Measurements from ENCODE around the gene CTNND2. TPM values are rescaled to one million over a fixed set of nuclear protein-coding genes. Genes with fewer than 3 reads are reported as not detected.

Gene CTNND2
- total and polyA plus RNA-seq, 5 experiments from 2014 or later = not detected

DNA sequence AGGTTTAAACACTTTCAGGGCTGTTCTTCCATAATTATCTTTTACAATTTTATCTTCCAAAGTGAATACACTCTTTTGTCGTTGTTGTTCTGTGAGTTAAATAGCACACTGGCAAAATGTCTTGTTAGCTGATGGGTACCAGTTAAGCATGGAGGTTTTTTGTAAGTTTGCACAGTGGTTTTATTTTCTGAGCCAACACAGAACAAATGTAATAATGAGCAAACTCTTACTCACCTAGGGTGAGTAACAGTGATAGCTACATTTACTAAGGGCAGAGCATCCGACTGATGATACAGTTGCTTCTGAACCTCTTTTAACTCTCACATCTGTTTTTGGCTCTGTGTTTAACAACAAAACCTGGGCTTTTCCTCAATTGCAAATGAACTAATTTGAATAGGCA, 103.2 kb downstream of the CTNND2 start:
- Mint-ChIP-seq H3K36me3 (no peaks in the 10 kb centered on the region), H3K4me1 (no peaks in the 10 kb centered on the region), H3K4me3 (no peak overlapping the region), H3K9me3 (peaks cover 0 to 6% (median 0%) of the 10 kb centered on the region in 9 donors), H3K27me3 (no peaks in the 10 kb centered on the region), H3K27ac (no peak overlapping the region)
- ATAC-seq (no peak), DNase-seq (no peak)
- POLR2A ChIA-PET = no interaction called here

- H3K4me3 Mint-ChIP-seq = no peak overlapping the region
Observed at GRCh38 chr5:11797132-11797531, 107.1 kb downstream of the CTNND2 start.

DNA sequence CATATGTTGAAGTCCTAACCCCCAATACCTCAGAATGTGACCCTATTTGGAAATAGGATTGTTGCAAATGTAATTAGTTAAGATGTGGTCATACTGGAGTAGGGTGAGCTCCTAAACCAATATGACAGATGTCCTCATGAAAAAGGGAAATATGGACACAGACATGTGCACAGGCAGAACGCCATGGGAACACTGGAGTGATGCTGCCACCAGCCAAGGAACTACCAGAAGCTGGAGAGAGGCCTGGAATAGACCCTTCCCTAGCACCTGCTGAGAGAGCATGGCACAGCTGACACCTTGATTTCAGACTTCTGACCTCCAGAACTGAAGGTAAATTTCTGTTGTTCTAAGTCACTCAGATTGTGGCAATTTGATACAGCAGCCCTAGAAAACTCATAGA, 110.8 kb downstream of the CTNND2 start:
- ATAC-seq (no peak), DNase-seq (no peak)
- POLR2A ChIA-PET = no interaction called here
- no peaks in the 10 kb centered on the region for H3K36me3 Mint-ChIP-seq
- no peak overlapping the region for H3K4me3 Mint-ChIP-seq
- no peak overlapping the region for H3K27ac Mint-ChIP-seq
- no peaks in the 10 kb centered on the region for H3K27me3 Mint-ChIP-seq
- no peaks in the 10 kb centered on the region for H3K4me1 Mint-ChIP-seq
- peaks cover 0 to 11% (median 4%) of the 10 kb centered on the region in 9 donors for H3K9me3 Mint-ChIP-seq

More at GRCh38 chr5:11797132-11797531, 107.1 kb downstream of the CTNND2 start:
- Mint-ChIP-seq H3K36me3 (no peaks in the 10 kb centered on the region), H3K9me3 (peaks cover 0 to 10% (median 0%) of the 10 kb centered on the region in 9 donors), H3K27me3 (no peaks in the 10 kb centered on the region), H3K4me1 (no peaks in the 10 kb centered on the region), H3K27ac (no peak overlapping the region)
- ATAC-seq = no peak
- POLR2A ChIA-PET = no interaction called here
- no peak for DNase-seq

GRCh38 chr5:11792621-11793020, 111.6 kb downstream of the CTNND2 start:
- Mint-ChIP-seq H3K36me3 (no peaks in the 10 kb centered on the region), H3K27me3 (no peaks in the 10 kb centered on the region), H3K4me3 (no peak overlapping the region), H3K9me3 (peaks cover 0 to 11% (median 4%) of the 10 kb centered on the region in 9 donors), H3K4me1 (no peaks in the 10 kb centered on the region), H3K27ac (no peak overlapping the region)
- POLR2A ChIA-PET = no interaction called here
- DNase-seq (no peak), ATAC-seq (no peak)

DNA sequence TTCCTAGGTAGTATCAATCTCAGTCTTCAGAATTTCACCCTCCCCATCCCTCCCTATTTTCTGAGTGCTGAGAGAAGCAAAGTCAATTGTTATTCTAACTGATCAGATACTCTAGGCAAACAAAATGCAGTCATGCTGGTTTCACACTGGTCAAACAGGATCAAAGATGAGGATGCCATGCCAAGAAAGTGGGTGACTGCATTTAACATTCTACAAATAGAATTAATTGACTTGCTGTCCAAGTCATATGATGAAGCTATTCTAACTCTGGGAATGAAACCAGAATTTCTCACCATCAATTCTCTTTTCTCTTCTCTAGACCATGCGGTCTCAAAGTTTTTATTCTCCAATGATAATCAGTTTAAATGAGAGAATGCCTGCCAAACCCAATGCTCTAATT, 112.5 kb downstream of the CTNND2 start:
- Mint-ChIP-seq H3K4me3 (no peak overlapping the region), H3K9me3 (peaks cover 0 to 12% (median 4%) of the 10 kb centered on the region in 9 donors), H3K27me3 (no peaks in the 10 kb centered on the region), H3K27ac (no peak overlapping the region), H3K36me3 (no peaks in the 10 kb centered on the region), H3K4me1 (no peaks in the 10 kb centered on the region)
- DNase-seq (no peak), ATAC-seq (no peak)
- POLR2A ChIA-PET = no interaction called here

GRCh38 chr5:11790201-11790600, 114.0 kb downstream of the CTNND2 start:
- ATAC-seq = no peak
- H3K4me3 Mint-ChIP-seq = no peak overlapping the region
- H3K27ac Mint-ChIP-seq = no peak overlapping the region
- POLR2A ChIA-PET = no interaction called here
- peaks cover 0 to 12% (median 4%) of the 10 kb centered on the region in 9 donors for H3K9me3 Mint-ChIP-seq
- no peak for DNase-seq
- no peaks in the 10 kb centered on the region for H3K4me1 Mint-ChIP-seq
- H3K27me3 Mint-ChIP-seq = no peaks in the 10 kb centered on the region
- no peaks in the 10 kb centered on the region for H3K36me3 Mint-ChIP-seq

GRCh38 chr5:11785771-11786352, 118.4 kb downstream of the CTNND2 start:
- POLR2A ChIA-PET = no interaction called here
- peaks cover 0 to 1% (median 0%) of the 10 kb centered on the region in 5 donors for H3K27me3 Mint-ChIP-seq
- ATAC-seq = no peak

GRCh38 chr5:11780641-11781345, 123.5 kb downstream of the CTNND2 start:
- no peak for DNase-seq
- ATAC-seq = no peak
- Mint-ChIP-seq H3K4me1 (no peaks in the 10 kb centered on the region), H3K27ac (no peak overlapping the region), H3K4me3 (no peak overlapping the region), H3K36me3 (no peaks in the 10 kb centered on the region), H3K27me3 (peaks cover 0 to 2% (median 0%) of the 10 kb centered on the region in 5 donors), H3K9me3 (peaks cover 0 to 51% (median 8%) of the 10 kb centered on the region in 9 donors)
- POLR2A ChIA-PET = no interaction called here

More at GRCh38 chr5:11785771-11786352, 118.4 kb downstream of the CTNND2 start:
- Mint-ChIP-seq H3K4me1 (no peaks in the 10 kb centered on the region), H3K36me3 (no peaks in the 10 kb centered on the region), H3K9me3 (peaks cover 1 to 39% (median 10%) of the 10 kb centered on the region in 9 donors), H3K27ac (no peak overlapping the region), H3K4me3 (no peak overlapping the region)
- no peak for DNase-seq

GRCh38 chr5:11777096-11777495, 127.2 kb downstream of the CTNND2 start:
- Mint-ChIP-seq H3K4me1 (no peaks in the 10 kb centered on the region), H3K9me3 (peaks cover 0 to 29% (median 3%) of the 10 kb centered on the region in 9 donors), H3K27me3 (peaks cover 0 to 2% (median 0%) of the 10 kb centered on the region in 5 donors), H3K4me3 (no peak overlapping the region), H3K36me3 (no peaks in the 10 kb centered on the region), H3K27ac (no peak overlapping the region)
- DNase-seq (no peak), ATAC-seq (no peak)
- POLR2A ChIA-PET = no interaction called here

- ATAC-seq (no peak), DNase-seq (no peak)
- H3K27me3 Mint-ChIP-seq = no peaks in the 10 kb centered on the region
- H3K36me3 Mint-ChIP-seq = no peaks in the 10 kb centered on the region
- peaks cover 0 to 11% (median 2%) of the 10 kb centered on the region in 9 donors for H3K9me3 Mint-ChIP-seq
- no peak overlapping the region for H3K27ac Mint-ChIP-seq
- no peaks in the 10 kb centered on the region for H3K4me1 Mint-ChIP-seq
- POLR2A ChIA-PET = no interaction called here
- H3K4me3 Mint-ChIP-seq = no peak overlapping the region
Observed at GRCh38 chr5:11770310-11770709, 133.9 kb downstream of the CTNND2 start.

DNA sequence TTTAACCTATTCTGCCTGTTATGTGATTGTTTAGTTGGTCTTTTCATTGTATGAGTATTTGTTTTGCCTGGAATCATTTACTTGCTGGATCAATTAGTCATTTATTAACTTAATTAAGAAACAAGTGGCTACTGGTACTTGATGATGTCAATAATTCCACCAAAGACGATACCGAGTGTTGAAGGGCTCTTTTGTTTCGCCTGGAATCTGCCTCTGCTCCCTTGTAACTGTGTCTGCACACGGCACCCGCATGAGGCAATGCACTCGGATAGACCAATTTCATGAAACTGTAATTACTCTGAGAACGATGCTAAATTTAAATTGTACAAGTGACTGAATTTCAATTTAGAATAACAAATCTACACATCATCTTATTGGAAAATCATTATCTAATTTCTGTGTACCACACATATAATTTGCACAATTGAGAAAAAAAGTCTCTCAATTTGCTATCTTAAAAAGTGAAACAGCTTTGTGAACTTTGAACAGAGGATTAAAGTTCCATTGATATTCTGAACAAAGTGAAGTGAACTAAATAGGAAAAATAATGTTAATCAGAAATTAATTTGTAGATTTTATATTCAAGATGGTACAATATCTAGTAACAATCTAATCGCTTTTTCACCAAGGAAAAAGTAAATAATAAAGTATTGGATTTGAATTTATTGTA, 143.2 kb downstream of the CTNND2 start:
- Mint-ChIP-seq H3K4me1 (no peaks in the 10 kb centered on the region), H3K36me3 (no peaks in the 10 kb centered on the region), H3K9me3 (peaks cover 0 to 30% (median 5%) of the 10 kb centered on the region in 9 donors), H3K27me3 (no peaks in the 10 kb centered on the region), H3K27ac (no peak overlapping the region), H3K4me3 (no peak overlapping the region)
- POLR2A ChIA-PET = no interaction called here
- DNase-seq (no peak), ATAC-seq (no peak)

- Mint-ChIP-seq H3K36me3 (no peaks in the 10 kb centered on the region), H3K4me3 (no peak overlapping the region), H3K4me1 (no peaks in the 10 kb centered on the region), H3K27me3 (peaks cover 0 to 4% (median 0%) of the 10 kb centered on the region in 5 donors), H3K27ac (no peak overlapping the region), H3K9me3 (peaks cover 0 to 22% (median 4%) of the 10 kb centered on the region in 9 donors)
- POLR2A ChIA-PET = no interaction called here
- ATAC-seq (no peak), DNase-seq (no peak)
Observed at GRCh38 chr5:11758321-11758720, 145.9 kb downstream of the CTNND2 start.

DNA sequence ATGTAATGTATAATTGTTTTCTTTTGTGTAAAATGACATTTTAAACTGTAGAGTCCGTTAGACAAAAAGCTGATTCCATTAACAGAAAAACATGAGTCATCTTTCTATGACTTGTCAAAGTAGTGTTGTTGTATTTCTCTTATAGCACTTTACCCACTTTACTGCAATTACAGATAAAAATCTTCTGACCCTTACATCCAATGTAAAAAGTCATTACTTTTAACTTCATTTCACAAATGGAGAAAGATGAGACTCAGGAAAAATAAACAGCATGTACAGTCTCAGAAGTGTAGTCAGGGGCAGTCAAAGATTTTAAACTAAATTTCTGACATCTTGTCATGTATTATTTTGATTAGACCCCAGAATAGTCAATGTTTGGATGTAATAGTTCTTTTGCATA, 146.6 kb downstream of the CTNND2 start:
- Mint-ChIP-seq H3K4me1 (no peaks in the 10 kb centered on the region), H3K36me3 (no peaks in the 10 kb centered on the region), H3K27ac (no peak overlapping the region), H3K27me3 (peaks cover 0 to 4% (median 0%) of the 10 kb centered on the region in 5 donors), H3K4me3 (no peak overlapping the region), H3K9me3 (peaks cover 0 to 15% (median 3%) of the 10 kb centered on the region in 9 donors)
- ATAC-seq (no peak), DNase-seq (no peak)
- POLR2A ChIA-PET = no interaction called here
